ENCODE measurements around the gene NSUN3. TPM values are rescaled to one million over a fixed set of nuclear protein-coding genes. Genes with fewer than 3 reads are reported as not detected.

Gene NSUN3
- 10.0 and 15.3 TPM in 2 replicates for total RNA-seq (2014; rRNA removed; shearing (Covaris generic))

GRCh38 chr3:94062513-94063404 is at the start of gene NSUN3, which contains the start of gene DHFR2:
Gene NSUN3, plus strand, starts transcription at chr3:94063061. Its CDS starts 66 bp downstream, at chr3:94063127.
Gene DHFR2, minus strand, starts transcription at chr3:94062916. Its CDS starts 1,405 bp downstream, at chr3:94061511.

GRCh38 chr3:94028093-94028837 is 34.6 kb upstream of the NSUN3 start, which contains the start of gene STX19:
Gene STX19, minus strand, starts transcription at chr3:94028597. Its CDS starts 13,328 bp downstream, at chr3:94015269.

Other genes starting within 250 kb of the NSUN3 start
- gene PROS1, start 89.2 kb upstream of the NSUN3 start, total RNA-seq (2014; rRNA removed; shearing (Covaris generic)) = 6.0 and 6.6 TPM in 2 replicates
- 19.5 and 22.5 TPM in 2 replicates for gene ARL13B, start 82.9 kb upstream of the NSUN3 start, total RNA-seq (2014; rRNA removed; shearing (Covaris generic))
- gene STX19, start 34.5 kb upstream of the NSUN3 start, total RNA-seq (2014; rRNA removed; shearing (Covaris generic)) = 0.30 TPM in 1 of 2 replicates, not detected in the other
- 3.8 and 6.0 TPM in 2 replicates for gene DHFR2, start 145 bp upstream of the NSUN3 start, total RNA-seq (2014; rRNA removed; shearing (Covaris generic))